GM12878 (cell line): Measurements from ENCODE around the gene PPFIBP1. TPM values are rescaled to one million over a fixed set of nuclear protein-coding genes. Genes with fewer than 3 reads are reported as not detected.

Source experiments
- BHLHE40 ChIP-seq, 2 experiments: fragments of 450-650 bp in 1 of 2; IDR thresholded peaks; 2 replicates each; pipeline ENCODE4 v1.6.1; 2011 to 2017; ENCODE audit warnings: low read depth in 2 of 2, borderline replicate concordance in 1 of 2, improper control_type of control experiment in 1 of 2, low read length in 1 of 2, mild to moderate bottlenecking in 1 of 2
- CBX5 ChIP-seq: sonication (generic); IDR thresholded peaks from 2 replicates; pipeline ENCODE4 v1.6.1; 2016; ENCODE audit warnings: low read depth, moderate library complexity, mild to moderate bottlenecking, inconsistent platforms
- CEBPZ ChIP-seq: fragments of 150-350 bp; IDR thresholded peaks from 2 replicates; pipeline ENCODE4 v1.6.1; 2016; ENCODE audit warnings: low read depth, low read length
- E2F8 ChIP-seq: fragments of 450-650 bp; IDR thresholded peaks from 2 replicates; pipeline ENCODE4 v1.6.1; 2018; ENCODE audit warnings: mild to moderate bottlenecking, low read depth, moderate library complexity; ENCODE audit not compliant: partially characterized antibody
- HDGF ChIP-seq: fragments of 450-650 bp; IDR thresholded peaks from 2 replicates; pipeline ENCODE4 v1.6.1; 2016; ENCODE audit warnings: antibody characterized with exemption
- IKZF2 ChIP-seq, 2 experiments: fragments of 450-650 bp; IDR thresholded peaks; 2 replicates each; pipeline ENCODE4 v1.6.1; 2017; ENCODE audit warnings: mild to moderate bottlenecking in 2 of 2, moderate library complexity in 2 of 2
- MTA2 ChIP-seq: fragments of 450-650 bp; IDR thresholded peaks from 2 replicates; pipeline ENCODE4 v1.6.1; 2016; ENCODE audit warnings: low read depth, mild to moderate bottlenecking, moderate library complexity
- MTA3 ChIP-seq: IDR thresholded peaks from 2 replicates; pipeline ENCODE4 v1.6.1; 2012; ENCODE audit warnings: low read length, inconsistent platforms, borderline replicate concordance
- NR2C1 ChIP-seq: fragments of 450-650 bp; IDR thresholded peaks from 2 replicates; pipeline ENCODE4 v1.6.1; 2017; ENCODE audit warnings: antibody characterized with exemption, mild to moderate bottlenecking, moderate library complexity
- SIN3A ChIP-seq: IDR thresholded peaks from 2 replicates; pipeline ENCODE4 v1.6.1; 2012; ENCODE audit warnings: low read depth, low read length, improper control_type of control experiment
- SMARCA5 ChIP-seq: fragments of 450-650 bp; IDR thresholded peaks from 2 replicates; pipeline ENCODE4 v1.6.1; 2017; ENCODE audit warnings: mild to moderate bottlenecking
- SUPT20H ChIP-seq: IDR thresholded peaks from 2 replicates; pipeline ENCODE4 v1.6.1; 2011; ENCODE audit warnings: low read depth, mild to moderate bottlenecking, low read length, moderate library complexity, borderline replicate concordance; ENCODE audit not compliant: control insufficient read depth
- polyA plus RNA-seq, 11 experiments: library from polyadenylated mRNA; depleted of rRNA in 4 of 11; unstranded in 6 of 11; stranded (reverse) in 5 of 11; fragments of >200 nt; fragmentation: Nextera tagmentation in 4 of 11; fragmentation: Illumina TruSeq in 1 of 11; extraction: Ambion mirVana in 4 of 11; extraction: Trizol in 1 of 11; gene quantifications; 1 replicate in 1 of 11; 2 replicates in 10 of 11; pipeline versions ENCODE4 v1.2.1 to v1.2.3, GENCODE V29; 2011 to 2016; ENCODE audit warnings: inconsistent platforms in 2 of 11, missing spikeins in 2 of 11, low read depth in 1 of 11
- total RNA-seq, 4 experiments: library from RNA; depleted of rRNA in 3 of 4; stranded (reverse); fragments of >200 nt in 3 of 4; fragmentation: Illumina TruSeq in 1 of 4; extraction: Trizol in 1 of 4; gene quantifications; 2 replicates each; pipeline versions ENCODE4 v1.2.1 to v1.2.3, GENCODE V29; 2013 to 2021
- TF ChIP-seq, protein P1 (sequence below): IDR thresholded peaks from 2 replicates; pipeline ENCODE4 v1.6.1; 2012; ENCODE audit warnings: mild to moderate bottlenecking, low read depth, low read length
- TF ChIP-seq, protein P2 (sequence below): fragments of 450-650 bp; conservative IDR thresholded peaks from 2 replicates; pipeline ENCODE4 v1.6.1; 2017; ENCODE audit warnings: mild to moderate bottlenecking, moderate library complexity
- TF ChIP-seq, protein P3 (sequence below): IDR thresholded peaks from 2 replicates; pipeline ENCODE4 v1.6.1; 2012; ENCODE audit warnings: low read depth, low read length, improper control_type of control experiment

The PPFIBP1 gene
- total and polyA plus RNA-seq, 10 of the 15 experiments (the other 5 are each of a cell fraction or from before 2014, with no cell fraction given) = 0.47 to 7.8 (median 3.6) TPM

GRCh38 chr12:27710592-27711316 is 186.7 kb downstream of the PPFIBP1 start, which contains the start of gene MRPS35 (continued):
- peak; percentile 70 for TF ChIP-seq NR2C1
- peak; percentile 64; the same call in 1 of the 2 replicates for TF ChIP-seq MTA3
- TF ChIP-seq HDGF = peak; percentile 85; the same call in 1 of the 2 replicates
- TF ChIP-seq SUPT20H = no peak
- TF ChIP-seq E2F8 = no peak
- TF ChIP-seq, protein P1, sequence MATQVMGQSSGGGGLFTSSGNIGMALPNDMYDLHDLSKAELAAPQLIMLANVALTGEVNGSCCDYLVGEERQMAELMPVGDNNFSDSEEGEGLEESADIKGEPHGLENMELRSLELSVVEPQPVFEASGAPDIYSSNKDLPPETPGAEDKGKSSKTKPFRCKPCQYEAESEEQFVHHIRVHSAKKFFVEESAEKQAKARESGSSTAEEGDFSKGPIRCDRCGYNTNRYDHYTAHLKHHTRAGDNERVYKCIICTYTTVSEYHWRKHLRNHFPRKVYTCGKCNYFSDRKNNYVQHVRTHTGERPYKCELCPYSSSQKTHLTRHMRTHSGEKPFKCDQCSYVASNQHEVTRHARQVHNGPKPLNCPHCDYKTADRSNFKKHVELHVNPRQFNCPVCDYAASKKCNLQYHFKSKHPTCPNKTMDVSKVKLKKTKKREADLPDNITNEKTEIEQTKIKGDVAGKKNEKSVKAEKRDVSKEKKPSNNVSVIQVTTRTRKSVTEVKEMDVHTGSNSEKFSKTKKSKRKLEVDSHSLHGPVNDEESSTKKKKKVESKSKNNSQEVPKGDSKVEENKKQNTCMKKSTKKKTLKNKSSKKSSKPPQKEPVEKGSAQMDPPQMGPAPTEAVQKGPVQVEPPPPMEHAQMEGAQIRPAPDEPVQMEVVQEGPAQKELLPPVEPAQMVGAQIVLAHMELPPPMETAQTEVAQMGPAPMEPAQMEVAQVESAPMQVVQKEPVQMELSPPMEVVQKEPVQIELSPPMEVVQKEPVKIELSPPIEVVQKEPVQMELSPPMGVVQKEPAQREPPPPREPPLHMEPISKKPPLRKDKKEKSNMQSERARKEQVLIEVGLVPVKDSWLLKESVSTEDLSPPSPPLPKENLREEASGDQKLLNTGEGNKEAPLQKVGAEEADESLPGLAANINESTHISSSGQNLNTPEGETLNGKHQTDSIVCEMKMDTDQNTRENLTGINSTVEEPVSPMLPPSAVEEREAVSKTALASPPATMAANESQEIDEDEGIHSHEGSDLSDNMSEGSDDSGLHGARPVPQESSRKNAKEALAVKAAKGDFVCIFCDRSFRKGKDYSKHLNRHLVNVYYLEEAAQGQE = peak; percentile 25; the same call in 1 of the 2 replicates
- TF ChIP-seq SMARCA5 = peak; percentile 16; the same call in 1 of the 2 replicates
- TF ChIP-seq, protein P2, sequence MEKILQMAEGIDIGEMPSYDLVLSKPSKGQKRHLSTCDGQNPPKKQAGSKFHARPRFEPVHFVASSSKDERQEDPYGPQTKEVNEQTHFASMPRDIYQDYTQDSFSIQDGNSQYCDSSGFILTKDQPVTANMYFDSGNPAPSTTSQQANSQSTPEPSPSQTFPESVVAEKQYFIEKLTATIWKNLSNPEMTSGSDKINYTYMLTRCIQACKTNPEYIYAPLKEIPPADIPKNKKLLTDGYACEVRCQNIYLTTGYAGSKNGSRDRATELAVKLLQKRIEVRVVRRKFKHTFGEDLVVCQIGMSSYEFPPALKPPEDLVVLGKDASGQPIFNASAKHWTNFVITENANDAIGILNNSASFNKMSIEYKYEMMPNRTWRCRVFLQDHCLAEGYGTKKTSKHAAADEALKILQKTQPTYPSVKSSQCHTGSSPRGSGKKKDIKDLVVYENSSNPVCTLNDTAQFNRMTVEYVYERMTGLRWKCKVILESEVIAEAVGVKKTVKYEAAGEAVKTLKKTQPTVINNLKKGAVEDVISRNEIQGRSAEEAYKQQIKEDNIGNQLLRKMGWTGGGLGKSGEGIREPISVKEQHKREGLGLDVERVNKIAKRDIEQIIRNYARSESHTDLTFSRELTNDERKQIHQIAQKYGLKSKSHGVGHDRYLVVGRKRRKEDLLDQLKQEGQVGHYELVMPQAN = peak; percentile 86
- TF ChIP-seq CEBPZ = no peak
- TF ChIP-seq, protein P3, sequence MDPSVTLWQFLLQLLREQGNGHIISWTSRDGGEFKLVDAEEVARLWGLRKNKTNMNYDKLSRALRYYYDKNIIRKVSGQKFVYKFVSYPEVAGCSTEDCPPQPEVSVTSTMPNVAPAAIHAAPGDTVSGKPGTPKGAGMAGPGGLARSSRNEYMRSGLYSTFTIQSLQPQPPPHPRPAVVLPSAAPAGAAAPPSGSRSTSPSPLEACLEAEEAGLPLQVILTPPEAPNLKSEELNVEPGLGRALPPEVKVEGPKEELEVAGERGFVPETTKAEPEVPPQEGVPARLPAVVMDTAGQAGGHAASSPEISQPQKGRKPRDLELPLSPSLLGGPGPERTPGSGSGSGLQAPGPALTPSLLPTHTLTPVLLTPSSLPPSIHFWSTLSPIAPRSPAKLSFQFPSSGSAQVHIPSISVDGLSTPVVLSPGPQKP = no peak
- no peak for TF ChIP-seq MTA2
- peak; percentile 72 for TF ChIP-seq CBX5
- peak in 1 of 2 experiments; percentile 34; a peak in 1 of 4 replicates for TF ChIP-seq BHLHE40 (IDR thresholded peaks at IDR 0.05; ENCODE audit: borderline replicate concordance in 1 of 2, low read depth in 2 of 2, low read length in 1 of 2)
- TF ChIP-seq SIN3A = peak; percentile 92
- peak in 1 of 2 experiments; percentile 35; a peak in 1 of 4 replicates for TF ChIP-seq IKZF2 (IDR thresholded peaks at IDR 0.05)
